Dedifferentiated amniotic fluid mesenchymal stem cell (primary cell): ENCODE results near the gene CAMK2D.
A peak's percentile ranks its signal among the peaks of the same experiment; 100 is the strongest.
"Not testable (repeated sequence)": the region's sequence is repeated elsewhere in the genome, so short reads cannot be mapped to it uniquely, and the experiment has no call there.

Source experiments
- DNase-seq: peaks from one replicate; pipeline ENCODE4 v3.0.0-alpha.2; 2016; ENCODE audit errors: extremely low spot score

Gene CAMK2D

GRCh38 chr4:113730467-113731216, 30.9 kb downstream of the CAMK2D start:
- DNase-seq, result no peak

- DNase-seq, result no peak
Observed at GRCh38 chr4:113727802-113728201, 33.7 kb downstream of the CAMK2D start.

- DNase-seq, result no peak
Observed at GRCh38 chr4:113725963-113726362, 35.6 kb downstream of the CAMK2D start.

GRCh38 chr4:113718252-113718651, 43.3 kb downstream of the CAMK2D start:
- DNase-seq, result no peak

- DNase-seq, result no peak
Observed at GRCh38 chr4:113711883-113712662, 49.5 kb downstream of the CAMK2D start.

- no peak for DNase-seq
Observed at GRCh38 chr4:113708250-113708649, 53.3 kb downstream of the CAMK2D start.

GRCh38 chr4:113707048-113707447, 54.5 kb downstream of the CAMK2D start:
- peak; percentile 28 for DNase-seq

- DNase-seq, result not testable (repeated sequence)
Observed at GRCh38 chr4:113705097-113705496, 56.4 kb downstream of the CAMK2D start.

- DNase-seq, result not testable (repeated sequence)
Observed at GRCh38 chr4:113702596-113702995, 58.9 kb downstream of the CAMK2D start.

GRCh38 chr4:113701169-113701568, 60.4 kb downstream of the CAMK2D start:
- DNase-seq, result no peak

GRCh38 chr4:113700602-113701150, 60.9 kb downstream of the CAMK2D start:
- no peak for DNase-seq

GRCh38 chr4:113699772-113700171, 61.8 kb downstream of the CAMK2D start:
- peak; percentile 16 for DNase-seq

GRCh38 chr4:113697429-113697828, 64.1 kb downstream of the CAMK2D start:
- no peak for DNase-seq

GRCh38 chr4:113695328-113696169, 66.0 kb downstream of the CAMK2D start:
- no peak for DNase-seq

GRCh38 chr4:113694008-113694407, 67.5 kb downstream of the CAMK2D start:
- no peak for DNase-seq

- DNase-seq, result no peak
Observed at GRCh38 chr4:113692809-113693411, 68.6 kb downstream of the CAMK2D start.

GRCh38 chr4:113691676-113692075, 69.9 kb downstream of the CAMK2D start:
- DNase-seq, result no peak

GRCh38 chr4:113689394-113689793, 72.1 kb downstream of the CAMK2D start:
- DNase-seq, result no peak

GRCh38 chr4:113687067-113687718, 74.3 kb downstream of the CAMK2D start:
- DNase-seq, result no peak

GRCh38 chr4:113685157-113685556, 76.4 kb downstream of the CAMK2D start:
- not testable (repeated sequence) for DNase-seq

- DNase-seq, result peak; percentile 80
Observed at GRCh38 chr4:113684534-113685091, 76.9 kb downstream of the CAMK2D start.
